ENCODE results near the gene ADM5.

ADM5 gene

DNA sequence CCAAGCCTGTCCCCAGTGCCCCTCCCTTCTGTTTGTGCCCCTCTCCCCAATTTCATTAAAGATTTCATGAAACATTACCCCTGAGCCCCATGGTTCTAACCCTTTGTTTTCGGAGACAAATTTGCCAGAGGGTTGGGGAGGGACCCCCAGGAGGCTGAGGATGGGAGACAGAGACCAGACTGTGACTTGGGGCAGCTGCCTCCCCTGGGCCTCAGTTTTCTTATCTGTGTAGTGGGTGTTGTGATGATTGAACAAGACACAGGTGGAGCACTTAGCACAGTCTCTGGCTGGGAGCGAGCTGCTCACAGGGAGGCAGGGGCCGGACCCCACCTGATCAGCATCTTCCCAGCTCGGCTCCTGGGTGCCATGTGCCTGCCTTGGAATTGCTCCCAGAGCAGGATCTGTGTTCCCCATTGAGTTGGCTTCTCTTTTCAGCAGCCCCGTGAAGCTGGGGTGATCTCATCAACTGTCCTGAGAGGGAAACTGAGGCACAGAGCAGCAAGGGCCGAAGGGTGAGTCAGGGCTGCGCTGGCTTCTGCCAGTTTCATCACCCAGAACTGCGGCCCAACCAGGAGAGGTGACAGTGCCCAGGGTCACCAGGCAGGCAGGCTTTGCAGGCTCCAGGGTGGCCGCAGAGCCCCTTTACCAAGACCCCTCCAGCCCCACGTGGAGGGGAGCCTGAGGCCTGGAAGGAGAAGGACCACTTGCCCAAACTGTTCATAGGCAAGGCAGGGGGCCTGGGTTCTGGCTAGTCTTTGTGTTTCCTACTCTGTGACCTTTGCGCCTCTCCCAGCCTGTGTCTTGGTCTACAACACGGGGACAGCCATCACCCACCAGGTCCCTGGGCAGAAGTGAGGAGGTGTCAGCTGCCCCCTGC, 30.6 kb upstream of the ADM5 start:
- CTCF ChIA-PET, result interaction anchor here (1.2 to 3.0 kb wide), 2 partner anchors 13 to 15 kb away, joined by 3 to 15 read pairs; no protein-coding TSS in a partner anchor
- no peaks in the 10 kb centered on the region for H3K27me3 ChIP-seq (replicated peaks in 2 of 5; ENCODE audit: control insufficient read depth in 4 of 5, insufficient read depth in 5 of 5, low read length in 4 of 5)
- no peak overlapping the region for H3K4me3 ChIP-seq (ENCODE audit: control insufficient read depth in 1 of 7, extremely low read depth in 1 of 7, insufficient read depth in 4 of 7, low read depth in 2 of 7, low read length in 6 of 7)
- no peaks in the 10 kb centered on the region for H3K9me3 ChIP-seq (ENCODE audit: control extremely low read depth in 1 of 5, control insufficient read depth in 4 of 5, insufficient read depth in 2 of 5, low read depth in 1 of 5, low read length in 4 of 5)
- peaks cover 0 to 8% (median 6%) of the 10 kb centered on the region in 4 experiments for H3K4me1 ChIP-seq (ENCODE audit: control extremely low read depth in 1 of 4, control insufficient read depth in 4 of 4, insufficient read depth in 4 of 4, low read length in 3 of 4)
- POLR2A ChIA-PET, result no interaction called here
- no peak for DNase-seq
- no peak overlapping the region for H3K27ac ChIP-seq (ENCODE audit: insufficient read depth in 1 of 2, low read depth in 1 of 2, low read length in 2 of 2, poor library complexity in 1 of 2, severe bottlenecking in 2 of 2)
- WGBS (ENCODE audit: insufficient coverage), result 98% methylated on average over 12 of the region's 12 CpGs
- H3K36me3 ChIP-seq (ENCODE audit: control insufficient read depth in 4 of 4, insufficient read depth in 4 of 4, low read length in 3 of 4), result peaks cover 29 to 88% (median 70%) of the 10 kb centered on the region in 4 experiments

DNA sequence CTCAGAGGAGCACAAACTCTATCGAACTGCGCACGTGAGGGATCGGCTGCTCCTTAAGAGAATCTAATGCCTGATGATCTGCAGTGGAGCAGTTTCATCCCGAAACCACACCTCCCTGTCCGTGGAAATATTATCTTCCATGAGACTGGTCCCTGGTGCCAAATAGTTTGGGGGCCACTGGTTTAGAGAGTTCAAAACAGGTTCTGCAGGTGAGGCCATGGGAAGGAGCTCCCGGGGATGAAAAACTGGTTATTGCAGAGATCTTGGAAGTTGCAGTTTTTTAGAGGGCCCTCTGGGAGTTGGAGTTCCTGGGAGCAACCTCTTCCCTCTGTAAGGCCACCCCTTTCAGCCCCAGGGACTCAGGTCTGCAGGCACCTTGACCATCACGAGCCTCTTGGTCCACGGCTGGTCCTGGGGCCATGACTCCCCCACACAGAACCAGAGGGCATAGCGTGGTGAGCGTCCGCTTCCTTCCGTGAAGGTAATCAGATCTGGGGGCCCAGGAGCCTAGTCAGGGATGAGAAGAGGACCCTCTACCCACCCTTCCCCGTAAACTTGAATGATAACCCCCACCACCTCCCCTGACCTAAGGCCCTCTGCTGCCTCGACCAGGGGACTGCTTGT, 28.9 kb upstream of the ADM5 start:
- H3K27ac ChIP-seq (ENCODE audit: insufficient read depth in 1 of 2, low read depth in 1 of 2, low read length in 2 of 2, poor library complexity in 1 of 2, severe bottlenecking in 2 of 2), result no peak overlapping the region
- peaks cover 0 to 21% (median 20%) of the 10 kb centered on the region in 4 experiments for H3K4me1 ChIP-seq (ENCODE audit: control extremely low read depth in 1 of 4, control insufficient read depth in 4 of 4, insufficient read depth in 4 of 4, low read length in 3 of 4)
- peaks cover 25 to 74% (median 59%) of the 10 kb centered on the region in 4 experiments for H3K36me3 ChIP-seq (ENCODE audit: control insufficient read depth in 4 of 4, insufficient read depth in 4 of 4, low read length in 3 of 4)
- WGBS (ENCODE audit: insufficient coverage), result 97% methylated on average over 7 of the region's 15 CpGs
- ChIA-PET POLR2A (no interaction called here), CTCF (interaction anchor here (1.1 to 1.5 kb wide), 4 partner anchors 10 to 182 kb away, joined by 3 to 5 read pairs (median 3); no protein-coding TSS in a partner anchor)
- H3K4me3 ChIP-seq (ENCODE audit: control insufficient read depth in 1 of 7, extremely low read depth in 1 of 7, insufficient read depth in 4 of 7, low read depth in 2 of 7, low read length in 6 of 7), result no peak overlapping the region
- DNase-seq, result no peak
- H3K27me3 ChIP-seq (replicated peaks in 2 of 5; ENCODE audit: control insufficient read depth in 4 of 5, insufficient read depth in 5 of 5, low read length in 4 of 5), result no peaks in the 10 kb centered on the region
- H3K9me3 ChIP-seq (ENCODE audit: control extremely low read depth in 1 of 5, control insufficient read depth in 4 of 5, insufficient read depth in 2 of 5, low read depth in 1 of 5, low read length in 4 of 5), result no peaks in the 10 kb centered on the region

DNA sequence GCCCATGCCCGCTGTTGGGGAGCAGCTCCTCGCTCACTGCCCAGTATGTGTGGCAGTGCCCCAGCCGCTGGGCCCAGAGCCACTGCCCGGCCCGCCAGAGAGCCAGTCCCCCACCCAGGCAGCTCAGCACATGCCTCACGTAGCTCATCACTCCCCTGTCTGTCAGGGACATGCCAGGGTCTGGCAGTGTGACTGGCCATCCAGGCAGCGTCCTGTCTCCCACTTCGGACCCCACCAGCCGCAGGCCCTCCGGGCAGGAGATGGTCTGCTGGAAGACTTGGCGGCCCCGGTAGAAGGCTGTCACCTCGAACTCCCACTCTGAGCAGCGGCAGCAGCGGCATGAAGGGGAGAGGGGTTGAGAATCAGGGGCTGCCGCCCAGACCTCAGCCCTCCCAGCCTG, 27.4 kb upstream of the ADM5 start:
- CTCF ChIA-PET, result interaction anchor here (1.0 to 1.3 kb wide), 4 partner anchors 9 to 19 kb away, joined by 3 read pairs; no protein-coding TSS in a partner anchor
- POLR2A ChIA-PET, result no interaction called here
- no peak overlapping the region for H3K27ac ChIP-seq (ENCODE audit: insufficient read depth in 1 of 2, low read depth in 1 of 2, low read length in 2 of 2, poor library complexity in 1 of 2, severe bottlenecking in 2 of 2)

DNA sequence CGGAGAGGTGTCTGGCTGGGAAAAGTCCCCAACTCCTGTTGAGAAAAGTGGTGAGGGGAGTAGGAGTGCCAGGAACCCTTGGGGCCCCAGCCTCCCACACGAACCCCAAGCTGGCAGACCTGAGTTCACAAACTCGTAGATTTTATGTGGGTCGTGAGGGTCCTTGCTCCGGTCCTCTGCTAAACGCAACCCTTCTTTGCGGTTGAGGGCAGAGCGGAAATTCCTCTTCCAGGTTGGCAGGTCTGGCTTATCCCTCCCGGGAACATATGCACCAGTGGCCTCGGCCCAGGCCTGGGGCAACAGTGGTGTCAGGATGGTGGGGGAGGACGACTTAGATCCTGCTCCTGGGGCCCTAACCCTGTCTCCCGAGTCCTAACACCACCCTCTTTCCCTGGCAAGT, 26.2 kb upstream of the ADM5 start:
- H3K36me3 ChIP-seq (ENCODE audit: control insufficient read depth in 4 of 4, insufficient read depth in 4 of 4, low read length in 3 of 4), result peaks cover 14 to 49% (median 39%) of the 10 kb centered on the region in 4 experiments
- DNase-seq, result no peak
- ChIA-PET POLR2A (no interaction called here), CTCF (interaction anchor here (1.1 to 2.3 kb wide), 5 partner anchors 12 to 93 kb away, joined by 3 to 10 read pairs (median 3); no protein-coding TSS in a partner anchor)
- H3K4me1 ChIP-seq (ENCODE audit: control extremely low read depth in 1 of 4, control insufficient read depth in 4 of 4, insufficient read depth in 4 of 4, low read length in 3 of 4), result peaks cover 3 to 34% (median 30%) of the 10 kb centered on the region in 4 experiments
- 97% methylated on average over 11 of the region's 12 CpGs for WGBS (ENCODE audit: insufficient coverage)
- no peaks in the 10 kb centered on the region for H3K27me3 ChIP-seq (replicated peaks in 2 of 5; ENCODE audit: control insufficient read depth in 4 of 5, insufficient read depth in 5 of 5, low read length in 4 of 5)
- H3K4me3 ChIP-seq (ENCODE audit: control insufficient read depth in 1 of 7, extremely low read depth in 1 of 7, insufficient read depth in 4 of 7, low read depth in 2 of 7, low read length in 6 of 7), result peak overlapping the region in 3 of 7 experiments; percentile 94 to 99 (median 98)
- no peaks in the 10 kb centered on the region for H3K9me3 ChIP-seq (ENCODE audit: control extremely low read depth in 1 of 5, control insufficient read depth in 4 of 5, insufficient read depth in 2 of 5, low read depth in 1 of 5, low read length in 4 of 5)
- peak overlapping the region in 1 of 2 experiments; percentile 89 for H3K27ac ChIP-seq (ENCODE audit: insufficient read depth in 1 of 2, low read depth in 1 of 2, low read length in 2 of 2, poor library complexity in 1 of 2, severe bottlenecking in 2 of 2)

More for the DNA sequence above, 27.4 kb upstream of the ADM5 start:
- no peak overlapping the region for H3K4me3 ChIP-seq (ENCODE audit: control insufficient read depth in 1 of 7, extremely low read depth in 1 of 7, insufficient read depth in 4 of 7, low read depth in 2 of 7, low read length in 6 of 7)
- no peaks in the 10 kb centered on the region for H3K9me3 ChIP-seq (ENCODE audit: control extremely low read depth in 1 of 5, control insufficient read depth in 4 of 5, insufficient read depth in 2 of 5, low read depth in 1 of 5, low read length in 4 of 5)
- whole genome bisulfite sequencing (ENCODE audit: insufficient coverage), result 95% methylated on average over 9 of the region's 16 CpGs
- peaks cover 3 to 33% (median 29%) of the 10 kb centered on the region in 4 experiments for H3K4me1 ChIP-seq (ENCODE audit: control extremely low read depth in 1 of 4, control insufficient read depth in 4 of 4, insufficient read depth in 4 of 4, low read length in 3 of 4)
- DNase-seq, result no peak
- H3K36me3 ChIP-seq (ENCODE audit: control insufficient read depth in 4 of 4, insufficient read depth in 4 of 4, low read length in 3 of 4), result peaks cover 17 to 61% (median 49%) of the 10 kb centered on the region in 4 experiments
- H3K27me3 ChIP-seq (replicated peaks in 2 of 5; ENCODE audit: control insufficient read depth in 4 of 5, insufficient read depth in 5 of 5, low read length in 4 of 5), result no peaks in the 10 kb centered on the region

DNA sequence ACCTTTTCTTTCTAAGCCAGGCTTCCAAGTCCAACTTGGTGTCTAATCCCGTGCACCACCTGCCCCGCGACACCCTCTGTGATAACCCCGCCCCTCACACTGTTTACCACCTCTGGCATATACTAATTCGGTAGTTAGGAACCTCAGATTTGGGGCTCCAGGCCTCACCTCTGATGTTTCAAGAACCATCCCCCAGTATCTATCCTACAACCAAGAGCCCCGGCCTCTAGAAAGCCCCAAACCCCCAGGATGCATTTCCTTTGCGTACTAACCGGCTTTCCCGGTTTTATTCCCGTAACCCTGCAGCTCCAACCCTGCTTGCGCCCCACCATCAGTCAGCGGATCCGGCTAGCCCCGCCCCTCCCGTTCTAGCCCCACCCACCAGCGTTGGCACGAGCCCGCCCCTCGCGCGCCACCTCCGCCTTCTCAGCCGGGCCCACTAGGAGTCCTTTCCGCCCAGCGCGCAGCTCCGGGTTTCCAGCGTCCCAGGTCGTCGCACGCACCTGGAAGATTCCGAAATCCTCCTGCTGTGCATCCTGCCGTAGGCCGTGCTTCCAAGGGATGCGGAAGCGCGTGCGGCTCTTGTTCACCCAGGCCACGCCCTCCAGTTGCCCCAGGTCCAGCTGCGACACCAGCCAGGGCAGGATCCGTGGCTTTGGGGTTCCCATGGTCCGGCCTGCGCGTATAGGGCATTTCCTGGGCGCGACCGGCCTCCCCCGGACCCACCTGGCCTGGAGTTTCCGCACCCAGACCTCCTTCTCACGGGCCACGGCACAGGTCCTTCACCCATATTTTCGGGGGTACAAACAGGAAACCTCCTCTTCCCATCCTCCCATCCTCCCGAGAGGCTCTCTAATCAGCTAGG, 25.0 kb upstream of the ADM5 start:
- WGBS (ENCODE audit: insufficient coverage), result under 1% methylated on average over 53 of the region's 53 CpGs
- CTCF ChIA-PET, result interaction anchor here (1.2 to 2.7 kb wide), 5 partner anchors 9 to 94 kb away, joined by 3 to 10 read pairs (median 6); no protein-coding TSS in a partner anchor

DNA sequence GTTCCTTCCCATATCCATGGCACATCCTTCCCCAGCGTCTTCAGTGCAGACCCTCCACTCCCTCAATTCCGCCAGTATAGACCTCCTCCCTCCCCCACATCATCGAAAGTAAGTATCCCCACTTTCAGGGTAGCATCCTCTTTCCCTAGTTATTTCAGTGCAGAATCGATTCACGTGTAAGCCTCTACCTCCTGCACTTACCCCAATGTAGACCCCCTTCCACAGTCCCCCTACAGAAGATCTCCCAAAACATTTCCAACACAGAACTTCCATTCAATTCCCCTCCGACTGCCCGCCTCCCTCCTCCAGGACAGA, 24.4 kb upstream of the ADM5 start:
- peak overlapping the region; percentile 55 to 89 for H3K27ac ChIP-seq (ENCODE audit: insufficient read depth in 1 of 2, low read depth in 1 of 2, low read length in 2 of 2, poor library complexity in 1 of 2, severe bottlenecking in 2 of 2)
- peaks cover 3 to 34% (median 30%) of the 10 kb centered on the region in 4 experiments for H3K4me1 ChIP-seq (ENCODE audit: control extremely low read depth in 1 of 4, control insufficient read depth in 4 of 4, insufficient read depth in 4 of 4, low read length in 3 of 4)

More for the DNA sequence above, 25.0 kb upstream of the ADM5 start:
- peaks cover 10 to 41% (median 31%) of the 10 kb centered on the region in 4 experiments for H3K36me3 ChIP-seq (ENCODE audit: control insufficient read depth in 4 of 4, insufficient read depth in 4 of 4, low read length in 3 of 4)
- H3K9me3 ChIP-seq (ENCODE audit: control extremely low read depth in 1 of 5, control insufficient read depth in 4 of 5, insufficient read depth in 2 of 5, low read depth in 1 of 5, low read length in 4 of 5), result no peaks in the 10 kb centered on the region
- DNase-seq, result peak; percentile 63 to 79 (median 78)
- H3K4me1 ChIP-seq (ENCODE audit: control extremely low read depth in 1 of 4, control insufficient read depth in 4 of 4, insufficient read depth in 4 of 4, low read length in 3 of 4), result peaks cover 3 to 34% (median 30%) of the 10 kb centered on the region in 4 experiments
- H3K27me3 ChIP-seq (replicated peaks in 2 of 5; ENCODE audit: control insufficient read depth in 4 of 5, insufficient read depth in 5 of 5, low read length in 4 of 5), result no peaks in the 10 kb centered on the region
- peak overlapping the region; percentile 84 to 99 (median 96) for H3K4me3 ChIP-seq (ENCODE audit: control insufficient read depth in 1 of 7, extremely low read depth in 1 of 7, insufficient read depth in 4 of 7, low read depth in 2 of 7, low read length in 6 of 7)
- peak overlapping the region; percentile 55 to 89 for H3K27ac ChIP-seq (ENCODE audit: insufficient read depth in 1 of 2, low read depth in 1 of 2, low read length in 2 of 2, poor library complexity in 1 of 2, severe bottlenecking in 2 of 2)
- POLR2A ChIA-PET, result interaction anchor here (0.5 to 2.5 kb wide), 5 partner anchors 12 to 1162 kb away, joined by 3 to 8 read pairs (median 5); partner anchors contain the start of genes RRAS and SCAF1

More for the DNA sequence above, 24.4 kb upstream of the ADM5 start:
- Histone ChIP-seq H3K9me3 (ENCODE audit: control extremely low read depth in 1 of 5, control insufficient read depth in 4 of 5, insufficient read depth in 2 of 5, low read depth in 1 of 5, low read length in 4 of 5) (no peaks in the 10 kb centered on the region), H3K4me3 (ENCODE audit: control insufficient read depth in 1 of 7, extremely low read depth in 1 of 7, insufficient read depth in 4 of 7, low read depth in 2 of 7, low read length in 6 of 7) (peak overlapping the region; percentile 84 to 99 (median 96)), H3K27me3 (replicated peaks in 2 of 5; ENCODE audit: control insufficient read depth in 4 of 5, insufficient read depth in 5 of 5, low read length in 4 of 5) (no peaks in the 10 kb centered on the region), H3K36me3 (ENCODE audit: control insufficient read depth in 4 of 4, insufficient read depth in 4 of 4, low read length in 3 of 4) (peaks cover 10 to 41% (median 27%) of the 10 kb centered on the region in 4 experiments)
- CTCF ChIA-PET, result interaction anchor here (1.0 to 2.7 kb wide), 4 partner anchors 8 to 22 kb away, joined by 3 to 10 read pairs (median 8); no protein-coding TSS in a partner anchor
- POLR2A ChIA-PET, result interaction anchor here (1.4 to 2.5 kb wide), 4 partner anchors 11 to 69 kb away, joined by 3 to 8 read pairs (median 6); partner anchors contain the start of genes RRAS and SCAF1
- 0% methylated on average over 7 of the region's 7 CpGs for WGBS (ENCODE audit: insufficient coverage)
- DNase-seq, result no peak

Data from common myeloid progenitor, CD34-positive (primary cell).